NCI-H2196 (cell line): ENCODE data around the gene BMP15.

Experiments
- DNase-seq: peaks from one replicate; lab custom pipeline; 2025; ENCODE audit not compliant: unreplicated experiment; lab: John Stamatoyannopoulos, UW

BMP15 gene

GRCh38 chrX:50910685-50911176 lies at the start of gene BMP15:
TSS of gene BMP15 (plus strand) at chrX:50910735. CDS start at chrX:50910784, 49 bp downstream.
- no peak for DNase-seq

DNA sequence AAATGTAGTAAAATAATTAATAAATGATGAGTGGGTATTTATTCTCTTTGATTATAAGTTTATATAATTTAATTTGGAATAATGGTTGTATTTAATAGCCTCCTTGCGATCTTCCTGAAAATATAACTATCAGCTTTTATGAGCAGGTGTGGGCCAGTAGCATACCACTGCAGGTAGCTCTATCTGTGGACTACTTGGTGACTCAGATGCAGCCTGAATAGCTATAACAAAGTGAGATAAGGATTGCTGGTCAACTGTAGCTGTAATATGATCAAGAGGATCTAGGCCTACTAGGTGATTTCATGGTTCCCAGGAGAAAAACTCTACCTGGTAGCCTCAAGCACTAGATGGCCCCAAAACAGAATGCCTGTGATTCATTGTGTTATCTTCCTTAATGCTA lies 47.1 kb upstream of the BMP15 start:
- DNase-seq, result no peak

GRCh38 chrX:50865311-50865710 lies 45.2 kb upstream of the BMP15 start:
- DNase-seq, result no peak

DNA sequence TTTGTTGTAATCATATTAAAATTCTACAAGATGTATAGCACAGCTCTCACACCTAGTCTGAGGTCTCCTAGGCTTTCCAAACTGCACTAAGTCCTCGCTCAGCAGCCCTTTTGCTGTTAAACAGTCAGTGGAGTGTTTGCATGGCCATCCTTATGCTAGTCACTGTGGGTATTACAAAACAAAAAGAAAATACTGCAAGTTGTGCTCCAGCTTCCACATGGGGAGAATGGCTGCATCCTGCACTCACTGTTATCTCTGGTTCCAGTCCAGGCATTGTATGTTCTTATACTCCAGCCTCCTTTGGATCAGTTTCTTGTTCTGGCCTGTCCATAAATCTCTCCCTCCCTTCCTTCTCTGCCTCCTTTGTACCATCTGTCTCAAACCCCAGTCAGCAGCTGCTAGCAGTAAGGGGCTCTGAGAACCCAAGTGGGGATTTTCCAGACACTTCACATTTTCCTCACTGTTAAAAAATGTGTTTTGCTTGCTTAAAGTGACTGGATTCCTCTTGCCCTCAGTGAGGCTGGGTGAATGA lies 38.5 kb upstream of the BMP15 start:
- DNase-seq, result no peak

DNA sequence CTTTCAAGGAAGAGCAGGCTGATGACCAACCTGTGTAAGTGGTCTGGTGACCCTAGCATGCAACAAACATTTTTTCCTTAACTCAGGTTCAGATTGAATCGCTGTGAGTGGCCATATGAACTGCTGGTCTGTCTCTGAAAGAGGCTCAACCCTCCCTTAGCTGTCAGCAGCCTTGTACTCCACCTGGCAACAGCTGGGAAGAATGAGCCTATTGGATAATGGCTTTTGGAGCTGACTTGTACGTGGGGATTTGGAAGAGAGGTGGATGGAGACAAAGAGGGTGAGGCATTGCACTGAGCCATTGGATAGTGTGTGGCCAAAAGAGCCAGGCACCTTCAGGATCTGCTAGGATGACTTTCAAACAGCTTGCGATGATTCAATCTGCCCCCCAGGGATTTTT lies 35.7 kb upstream of the BMP15 start:
- no peak for DNase-seq

DNA sequence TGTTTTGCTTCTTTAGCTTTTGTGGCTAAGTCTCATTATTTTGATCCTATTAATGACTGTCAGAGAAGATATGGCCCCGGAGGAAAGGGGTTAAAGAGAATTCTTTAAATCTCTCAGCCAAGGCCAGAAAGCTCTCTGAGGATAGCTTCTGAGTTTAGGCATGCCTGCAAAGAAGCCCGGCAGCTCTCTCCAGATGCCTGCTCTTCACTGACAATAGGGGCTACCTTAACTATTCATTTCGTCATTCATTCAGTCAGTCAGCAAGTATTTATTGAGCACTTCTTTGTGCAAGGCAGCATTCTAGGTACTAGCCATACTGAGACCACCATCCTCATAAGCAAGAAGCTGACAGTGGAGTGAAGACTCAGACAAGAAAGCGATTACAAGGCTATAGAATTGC lies 34.0 kb upstream of the BMP15 start:
- no peak for DNase-seq

DNA sequence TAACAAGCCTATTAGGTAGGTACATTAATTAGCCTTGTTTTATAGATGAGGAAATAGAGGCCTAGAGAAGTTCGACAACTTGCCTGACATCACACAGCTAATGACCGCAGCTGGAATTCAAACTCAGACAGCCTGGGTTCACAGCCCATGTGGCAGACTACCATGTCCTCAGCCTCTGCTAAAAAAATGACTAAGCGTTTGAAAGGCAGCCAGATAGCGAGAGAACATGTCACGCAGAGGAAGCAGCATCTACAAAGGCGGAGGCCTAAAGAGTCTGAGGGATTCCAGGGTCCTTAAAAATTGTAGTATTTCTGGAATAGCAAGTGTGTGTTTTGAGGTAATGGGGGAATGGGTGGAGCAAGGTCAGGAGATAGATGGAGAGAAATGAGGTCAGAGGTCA lies 33.2 kb upstream of the BMP15 start:
- no peak for DNase-seq

- no peak for DNase-seq
Observed at GRCh38 chrX:50881028-50881427, 29.5 kb upstream of the BMP15 start.

DNA sequence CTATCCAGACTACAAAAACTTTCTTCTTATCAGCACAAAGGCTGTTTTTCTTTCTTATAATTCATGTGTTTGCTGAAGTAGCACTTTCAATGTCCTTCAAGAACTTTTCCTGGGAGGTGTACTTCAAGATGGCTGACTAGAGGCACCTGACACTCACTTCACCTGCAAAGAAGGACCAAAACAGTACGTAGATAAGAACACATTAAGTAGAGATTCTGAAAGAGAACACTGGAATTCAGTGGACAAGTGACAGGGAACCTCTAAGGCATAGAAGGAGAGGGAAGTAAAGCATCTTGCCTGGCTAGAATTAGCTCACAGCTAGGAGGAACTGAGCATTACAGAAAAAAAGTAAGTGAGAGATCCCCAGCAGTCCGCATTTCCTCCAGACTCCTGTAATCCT lies 21.7 kb upstream of the BMP15 start:
- no peak for DNase-seq

GRCh38 chrX:50889582-50889981 lies 21.0 kb upstream of the BMP15 start:
- no peak for DNase-seq

DNA sequence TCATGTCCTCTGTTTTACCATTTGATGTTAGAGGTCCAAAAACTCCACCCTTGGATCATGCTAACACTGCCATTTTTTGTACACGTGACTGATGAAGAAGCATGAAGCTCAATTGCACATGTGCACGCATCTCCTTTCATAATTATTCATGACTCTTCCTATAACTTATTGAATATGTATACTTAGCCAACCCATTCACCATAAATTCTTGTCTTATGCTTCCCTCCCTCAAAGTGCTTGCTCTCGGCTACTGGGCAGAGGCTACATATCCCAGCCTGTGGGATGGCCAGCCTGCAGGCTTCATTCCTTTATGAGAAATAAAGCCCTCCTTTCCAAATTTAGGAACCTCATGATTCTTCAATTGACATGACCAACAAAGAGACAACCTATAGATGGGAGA lies 17.5 kb upstream of the BMP15 start:
- no peak for DNase-seq

DNA sequence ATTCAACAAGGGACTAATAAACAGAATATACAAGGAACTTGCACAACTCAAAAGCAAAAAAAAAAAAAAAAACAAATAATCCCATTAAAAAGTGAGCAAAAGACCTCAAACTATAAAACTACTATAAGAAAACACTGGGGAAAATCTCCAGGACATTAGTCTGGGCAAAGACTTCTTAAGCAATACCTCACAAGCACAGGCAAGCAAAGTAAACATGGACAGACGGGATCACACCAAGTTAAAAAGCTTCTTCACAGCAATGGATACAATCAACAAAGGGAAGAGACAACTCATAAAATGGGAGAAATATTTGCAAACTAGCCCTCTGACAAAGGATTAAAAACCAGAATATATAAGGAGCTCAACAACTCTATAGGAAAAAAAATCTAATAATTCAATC lies 17.1 kb upstream of the BMP15 start:
- DNase-seq, result no peak

- DNase-seq, result no peak
Observed at GRCh38 chrX:50905334-50905733, 5.2 kb upstream of the BMP15 start.

DNA sequence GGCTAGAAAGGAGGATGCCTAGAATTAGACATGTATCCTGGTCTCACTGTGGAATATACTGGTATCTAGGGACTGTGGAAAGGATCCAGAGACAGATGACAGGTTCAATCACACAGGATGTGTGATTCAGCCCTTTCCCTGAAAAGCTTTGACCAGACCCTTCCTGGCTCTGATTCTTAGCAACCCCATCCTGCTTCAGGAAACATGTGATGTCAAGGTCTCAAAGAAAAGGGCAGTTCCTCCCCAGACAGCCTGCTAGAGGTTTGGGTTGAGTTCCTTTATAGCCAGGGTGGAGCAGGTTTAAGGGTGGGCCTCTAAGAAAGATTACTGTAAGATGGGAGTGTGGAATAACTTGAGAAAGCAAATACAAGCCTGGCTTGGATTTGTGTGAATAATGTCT lies 3.0 kb downstream of the BMP15 start:
- no peak for DNase-seq

DNA sequence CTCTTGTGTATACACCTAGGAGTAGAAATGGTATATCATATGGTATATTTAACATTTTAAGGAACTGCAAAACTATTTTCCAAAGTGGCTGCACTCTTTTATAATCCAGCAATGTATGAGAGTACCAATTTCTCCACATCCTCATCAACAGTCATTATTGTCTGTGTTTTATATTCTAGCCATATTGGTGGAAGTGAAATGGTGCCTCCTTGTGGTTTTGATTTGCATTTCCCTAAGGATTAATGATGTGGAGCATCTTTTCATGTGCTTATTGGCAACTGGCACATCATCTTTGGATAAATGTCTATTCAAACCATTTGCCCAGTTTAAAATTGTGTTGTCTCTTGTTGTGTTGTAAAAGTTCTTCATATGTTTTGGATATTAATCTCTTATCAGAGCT lies 9.6 kb downstream of the BMP15 start:
- DNase-seq, result no peak

DNA sequence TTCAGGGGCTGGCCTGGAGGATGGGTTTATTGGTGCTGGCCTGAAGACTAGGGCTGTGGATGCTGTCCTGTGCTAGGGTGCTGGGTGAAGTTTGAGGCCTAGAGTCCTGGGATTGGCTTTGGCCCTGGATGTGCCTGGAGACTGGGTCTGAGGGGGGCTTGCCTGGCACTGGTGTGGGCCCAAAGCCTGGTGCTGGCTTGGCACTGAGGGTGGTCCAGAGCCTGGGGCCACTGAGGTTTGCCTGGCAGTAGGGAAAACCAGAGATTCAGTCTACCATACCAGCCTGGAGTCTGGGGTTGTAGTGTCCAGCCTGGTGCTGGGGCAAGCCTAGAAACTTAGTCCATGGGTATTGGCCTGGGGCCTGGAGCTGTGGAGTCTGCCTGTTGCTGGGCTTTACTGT lies 16.6 kb downstream of the BMP15 start:
- no peak for DNase-seq

DNA sequence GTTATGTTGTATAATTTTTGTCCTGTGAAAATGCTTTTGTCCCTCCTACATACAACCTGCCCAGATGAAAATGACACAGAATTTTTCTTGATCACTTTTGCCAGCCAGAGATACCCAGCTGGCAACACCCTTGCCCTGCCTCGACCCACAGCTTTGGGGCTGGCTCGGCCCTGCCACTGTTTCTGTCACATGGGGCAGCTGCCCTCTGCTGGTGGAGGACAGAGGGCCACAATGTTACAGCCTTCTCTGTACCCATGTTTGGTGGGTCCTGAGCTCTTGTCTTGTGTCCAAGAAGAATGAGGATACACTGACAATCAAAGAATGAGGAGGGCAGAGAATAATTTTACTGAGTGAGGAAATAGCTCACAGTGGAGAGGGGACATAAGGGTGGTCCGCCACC lies 31.1 kb downstream of the BMP15 start:
- DNase-seq, result no peak

DNA sequence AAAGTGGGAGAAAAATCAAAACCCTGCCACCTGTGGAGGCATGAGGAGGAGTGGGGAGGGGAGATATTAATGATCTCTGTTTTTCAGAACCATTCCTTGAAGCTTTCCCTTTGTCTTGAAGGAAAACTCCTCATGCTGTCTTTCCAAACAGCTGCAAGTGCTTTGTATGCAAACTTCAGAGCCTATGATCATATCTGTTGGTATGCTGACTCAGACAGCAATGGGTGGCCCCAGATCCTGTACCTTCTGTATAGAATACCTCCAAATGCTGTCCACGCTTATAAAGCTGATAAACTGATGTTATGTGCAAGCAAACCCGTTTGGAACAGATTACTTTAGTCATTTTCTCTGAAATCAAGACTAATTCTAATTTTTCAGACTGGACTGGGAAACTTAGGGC lies 31.9 kb downstream of the BMP15 start:
- no peak for DNase-seq

DNA sequence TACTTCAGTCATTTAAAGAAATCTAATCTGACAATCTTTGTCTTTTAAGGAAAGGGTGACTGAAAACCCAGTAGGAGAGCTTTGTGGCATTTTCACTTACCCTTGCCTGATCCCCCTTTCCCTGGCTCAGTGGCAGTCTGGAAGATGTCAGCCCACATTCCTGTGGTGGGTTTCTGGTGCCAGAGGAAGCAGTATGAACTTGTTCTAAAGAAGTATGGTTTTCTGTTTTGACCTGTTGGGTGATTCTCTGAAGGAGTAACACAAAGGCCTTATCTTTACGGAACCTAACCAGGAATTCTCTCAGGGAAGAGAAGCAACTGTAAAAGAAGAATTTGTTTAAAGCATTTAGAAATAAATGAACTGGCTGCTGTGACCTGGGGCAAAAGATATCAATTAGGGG lies 41.9 kb downstream of the BMP15 start:
- no peak for DNase-seq

GRCh38 chrX:50953832-50954231 lies 43.3 kb downstream of the BMP15 start:
- no peak for DNase-seq

GRCh38 chrX:50962156-50962555 lies 51.6 kb downstream of the BMP15 start:
- DNase-seq, result no peak

GRCh38 chrX:50963842-50964241 lies 53.3 kb downstream of the BMP15 start:
- DNase-seq, result no peak
